HepG2 (cell line): ENCODE measurements around the gene ASPHD1. TPM values are rescaled to one million over a fixed set of nuclear protein-coding genes. Genes with fewer than 3 reads are reported as not detected.

Source experiments
- ARNTL ChIP-seq: sonication (generic); formaldehyde crosslinking; IDR thresholded peaks from 2 replicates; pipeline ENCODE4 v1.4.0; 2020; ENCODE audit warnings: mild to moderate bottlenecking, missing genetic modification reagents
- BRCA1 ChIP-seq: sonication (generic); formaldehyde crosslinking; IDR thresholded peaks from 2 replicates; pipeline ENCODE4 v1.4.0; 2020; ENCODE audit warnings: missing genetic modification reagents
- HOXA3 ChIP-seq: sonication (generic); formaldehyde crosslinking; IDR thresholded peaks from 2 replicates; pipeline ENCODE4 v1.5.0; 2020; ENCODE audit warnings: missing genetic modification reagents
- IKZF4 ChIP-seq: sonication (generic); formaldehyde crosslinking; IDR thresholded peaks from 2 replicates; pipeline ENCODE4 v1.5.1; 2020; ENCODE audit warnings: borderline replicate concordance, mild to moderate bottlenecking, low read depth, missing genetic modification reagents; ENCODE audit errors: not compliant biosample characterization
- ISX ChIP-seq: sonication (generic); formaldehyde crosslinking; conservative IDR thresholded peaks from 2 replicates; pipeline ENCODE4 v1.5.0; 2020; ENCODE audit warnings: missing genetic modification reagents
- MAFK ChIP-seq, 2 experiments: IDR thresholded peaks in 1 of 2; conservative IDR thresholded peaks in 1 of 2; 2 replicates each; pipeline ENCODE4 v1.6.1; 2011; ENCODE audit warnings: improper control_type of control experiment in 2 of 2, low read length in 2 of 2
- MEIS2 ChIP-seq: sonication (generic); formaldehyde crosslinking; IDR thresholded peaks from 2 replicates; pipeline ENCODE4 v1.9.0; 2021; ENCODE audit warnings: mild to moderate bottlenecking, missing genetic modification reagents
- NR1H2 ChIP-seq: sonication (generic); formaldehyde crosslinking; IDR thresholded peaks from 2 replicates; pipeline ENCODE4 v1.8.1; 2022; ENCODE audit warnings: low read depth, missing genetic modification reagents, borderline replicate concordance
- PLRG1 ChIP-seq: fragments of 450-650 bp; conservative IDR thresholded peaks from 2 replicates; pipeline ENCODE4 v1.6.1; 2016
- ZNF329 ChIP-seq: sonication (generic); formaldehyde crosslinking; IDR thresholded peaks from 2 replicates; pipeline ENCODE4 v1.9.0; 2021; ENCODE audit warnings: low read depth, mild to moderate bottlenecking, missing genetic modification reagents
- ZNF383 ChIP-seq: sonication (generic); formaldehyde crosslinking; IDR thresholded peaks from 2 replicates; pipeline ENCODE4 v1.4.0; 2020; ENCODE audit warnings: missing genetic modification reagents, mild to moderate bottlenecking, borderline replicate concordance
- ZNF782 ChIP-seq: sonication (generic); formaldehyde crosslinking; IDR thresholded peaks from 2 replicates; pipeline ENCODE4 v1.4.0; 2020; ENCODE audit warnings: missing genetic modification reagents, mild to moderate bottlenecking, borderline replicate concordance
- polyA plus RNA-seq, 8 experiments: library from polyadenylated mRNA; depleted of rRNA in 3 of 8; stranded (reverse) in 7 of 8; unstranded in 1 of 8; fragments of >200 nt; fragmentation: Illumina TruSeq in 4 of 8; extraction: Trizol in 4 of 8; gene quantifications; 2 replicates each; pipeline versions ENCODE4 v1.2.1 to v1.2.3, GENCODE V29; 2011 to 2016; ENCODE audit warnings: low read depth in 4 of 8, missing spikeins in 1 of 8, mixed read lengths in 1 of 8; ENCODE audit not compliant: insufficient read depth in 1 of 8
- total RNA-seq, 5 experiments: library from RNA; depleted of rRNA; stranded (reverse); fragments of >200 nt; fragmentation: Illumina TruSeq; extraction: Trizol; gene quantifications; 2 replicates each; pipeline ENCODE4 v1.2.3, GENCODE V29; 2016; ENCODE audit warnings: low read depth in 1 of 5
- TF ChIP-seq, protein P1 (sequence below): sonication (generic); formaldehyde crosslinking; IDR thresholded peaks from 2 replicates; pipeline ENCODE4 v1.8.1; 2022; ENCODE audit warnings: mild to moderate bottlenecking, missing genetic modification reagents
- TF ChIP-seq, protein P2 (sequence below): sonication (generic); IDR thresholded peaks from 2 replicates; pipeline ENCODE4 v1.6.1; 2016; ENCODE audit warnings: low read depth, borderline replicate concordance
- TF ChIP-seq, protein P3 (sequence below): sonication (generic); formaldehyde crosslinking; IDR thresholded peaks from 2 replicates; pipeline ENCODE4 v1.8.0; 2022; ENCODE audit warnings: mild to moderate bottlenecking, missing genetic modification reagents
- TF ChIP-seq, protein P4 (sequence below): sonication (generic); formaldehyde crosslinking; IDR thresholded peaks from 2 replicates; pipeline ENCODE4 v1.5.0; 2020; ENCODE audit warnings: mild to moderate bottlenecking, missing genetic modification reagents
- TF ChIP-seq, protein P5 (sequence below): sonication (generic); formaldehyde crosslinking; IDR thresholded peaks from 2 replicates; pipeline ENCODE4 v1.4.0; 2020; ENCODE audit warnings: mild to moderate bottlenecking, missing genetic modification reagents
- TF ChIP-seq, protein P6 (sequence below): sonication (generic); formaldehyde crosslinking; IDR thresholded peaks from 2 replicates; pipeline ENCODE4 v1.4.0; 2020; ENCODE audit warnings: mild to moderate bottlenecking, missing genetic modification reagents
- TF ChIP-seq, protein P7 (sequence below): sonication (generic); formaldehyde crosslinking; IDR thresholded peaks from 2 replicates; pipeline ENCODE4 v1.5.0; 2020; ENCODE audit warnings: missing genetic modification reagents

The ASPHD1 gene
- total and polyA plus RNA-seq, 2 of the 13 experiments (the other 11 are each of a cell fraction or from before 2014, with no cell fraction given) = 13.1 to 19.7 TPM

DNA sequence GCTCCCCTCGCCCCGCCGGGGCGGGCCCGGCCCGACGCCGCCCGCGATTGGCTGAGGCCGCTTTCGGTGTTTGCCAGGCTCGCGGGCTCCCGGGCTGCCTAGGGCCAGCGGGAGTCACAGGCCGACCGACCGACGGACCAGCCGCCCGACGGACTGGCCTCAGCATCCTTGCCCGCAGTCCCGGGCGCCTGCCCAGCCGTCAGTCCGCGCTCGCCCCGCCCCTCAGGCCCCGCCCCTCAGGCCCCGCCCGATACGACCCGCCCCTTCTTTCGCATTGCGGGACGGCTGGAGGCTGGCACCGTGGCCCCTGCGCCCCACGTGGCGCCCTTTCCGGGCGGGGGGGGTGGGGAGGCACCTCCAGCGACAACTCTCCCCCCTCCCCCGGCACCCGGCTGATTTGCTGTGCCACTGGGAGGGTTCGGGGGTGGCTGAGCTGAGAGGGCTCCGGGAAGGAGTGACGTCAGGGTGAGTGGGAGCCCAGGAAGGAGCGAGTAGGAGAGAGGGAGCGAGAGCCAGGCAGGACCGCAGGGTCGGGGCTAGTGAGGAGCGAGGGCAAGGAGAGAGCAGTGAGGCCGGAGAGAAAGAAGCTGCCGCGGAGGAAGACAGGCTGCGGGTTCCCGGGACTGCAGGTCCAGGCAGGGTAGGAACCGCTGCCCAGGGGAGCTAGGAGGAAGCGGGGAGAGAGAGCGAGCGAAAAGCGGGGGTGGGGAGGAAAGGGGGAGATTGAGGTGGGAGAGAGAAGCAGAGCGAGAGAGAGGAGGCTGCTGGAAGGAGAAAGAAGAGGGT is at the start of gene ASPHD1 (continued):
- TF ChIP-seq, protein P1, sequence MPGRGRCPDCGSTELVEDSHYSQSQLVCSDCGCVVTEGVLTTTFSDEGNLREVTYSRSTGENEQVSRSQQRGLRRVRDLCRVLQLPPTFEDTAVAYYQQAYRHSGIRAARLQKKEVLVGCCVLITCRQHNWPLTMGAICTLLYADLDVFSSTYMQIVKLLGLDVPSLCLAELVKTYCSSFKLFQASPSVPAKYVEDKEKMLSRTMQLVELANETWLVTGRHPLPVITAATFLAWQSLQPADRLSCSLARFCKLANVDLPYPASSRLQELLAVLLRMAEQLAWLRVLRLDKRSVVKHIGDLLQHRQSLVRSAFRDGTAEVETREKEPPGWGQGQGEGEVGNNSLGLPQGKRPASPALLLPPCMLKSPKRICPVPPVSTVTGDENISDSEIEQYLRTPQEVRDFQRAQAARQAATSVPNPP (CRISPR knock-in tag) = peak; percentile 93; the same call in 1 of the 2 replicates
- TF ChIP-seq, protein P2, sequence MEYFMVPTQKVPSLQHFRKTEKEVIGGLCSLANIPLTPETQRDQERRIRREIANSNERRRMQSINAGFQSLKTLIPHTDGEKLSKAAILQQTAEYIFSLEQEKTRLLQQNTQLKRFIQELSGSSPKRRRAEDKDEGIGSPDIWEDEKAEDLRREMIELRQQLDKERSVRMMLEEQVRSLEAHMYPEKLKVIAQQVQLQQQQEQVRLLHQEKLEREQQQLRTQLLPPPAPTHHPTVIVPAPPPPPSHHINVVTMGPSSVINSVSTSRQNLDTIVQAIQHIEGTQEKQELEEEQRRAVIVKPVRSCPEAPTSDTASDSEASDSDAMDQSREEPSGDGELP = peak; percentile 64; the same call in 1 of the 2 replicates
- TF ChIP-seq, protein P3, sequence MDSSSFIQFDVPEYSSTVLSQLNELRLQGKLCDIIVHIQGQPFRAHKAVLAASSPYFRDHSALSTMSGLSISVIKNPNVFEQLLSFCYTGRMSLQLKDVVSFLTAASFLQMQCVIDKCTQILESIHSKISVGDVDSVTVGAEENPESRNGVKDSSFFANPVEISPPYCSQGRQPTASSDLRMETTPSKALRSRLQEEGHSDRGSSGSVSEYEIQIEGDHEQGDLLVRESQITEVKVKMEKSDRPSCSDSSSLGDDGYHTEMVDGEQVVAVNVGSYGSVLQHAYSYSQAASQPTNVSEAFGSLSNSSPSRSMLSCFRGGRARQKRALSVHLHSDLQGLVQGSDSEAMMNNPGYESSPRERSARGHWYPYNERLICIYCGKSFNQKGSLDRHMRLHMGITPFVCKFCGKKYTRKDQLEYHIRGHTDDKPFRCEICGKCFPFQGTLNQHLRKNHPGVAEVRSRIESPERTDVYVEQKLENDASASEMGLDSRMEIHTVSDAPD (CRISPR knock-in tag) = 0 out of 2 replicates have a peak, but pooled peaks have one; percentile 59
- TF ChIP-seq MAFK (conservative IDR thresholded peaks at IDR 0.05 in 1 of 2, IDR thresholded peaks at IDR 0.05 in 1 of 2; ENCODE audit: low read length in 2 of 2) (no peak), ZNF329 (CRISPR knock-in tag) (peak; percentile 85; the same call in 1 of the 2 replicates), HOXA3 (peak; percentile 65; the same call in 1 of the 2 replicates), ZNF383 (CRISPR knock-in tag) (peak; percentile 61; the same call in 1 of the 2 replicates), BRCA1 (CRISPR knock-in tag) (no peak), MEIS2 (CRISPR knock-in tag) (no peak; the same call in none of the 2 replicates), PLRG1 (no peak), ISX (CRISPR knock-in tag) (peak; percentile 99; the same call in 1 of the 2 replicates), NR1H2 (CRISPR knock-in tag) (0 out of 2 replicates have a peak, but pooled peaks have one; percentile 25), ARNTL (CRISPR knock-in tag) (peak; percentile 46; the same call in 1 of the 2 replicates), ZNF782 (CRISPR knock-in tag) (peak; percentile 71), IKZF4 (CRISPR knock-in tag) (peak; percentile 98)
- TF ChIP-seq, protein P4, sequence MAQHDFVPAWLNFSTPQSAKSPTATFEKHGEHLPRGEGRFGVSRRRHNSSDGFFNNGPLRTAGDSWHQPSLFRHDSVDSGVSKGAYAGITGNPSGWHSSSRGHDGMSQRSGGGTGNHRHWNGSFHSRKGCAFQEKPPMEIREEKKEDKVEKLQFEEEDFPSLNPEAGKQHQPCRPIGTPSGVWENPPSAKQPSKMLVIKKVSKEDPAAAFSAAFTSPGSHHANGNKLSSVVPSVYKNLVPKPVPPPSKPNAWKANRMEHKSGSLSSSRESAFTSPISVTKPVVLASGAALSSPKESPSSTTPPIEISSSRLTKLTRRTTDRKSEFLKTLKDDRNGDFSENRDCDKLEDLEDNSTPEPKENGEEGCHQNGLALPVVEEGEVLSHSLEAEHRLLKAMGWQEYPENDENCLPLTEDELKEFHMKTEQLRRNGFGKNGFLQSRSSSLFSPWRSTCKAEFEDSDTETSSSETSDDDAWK = no peak
- TF ChIP-seq, protein P5, sequence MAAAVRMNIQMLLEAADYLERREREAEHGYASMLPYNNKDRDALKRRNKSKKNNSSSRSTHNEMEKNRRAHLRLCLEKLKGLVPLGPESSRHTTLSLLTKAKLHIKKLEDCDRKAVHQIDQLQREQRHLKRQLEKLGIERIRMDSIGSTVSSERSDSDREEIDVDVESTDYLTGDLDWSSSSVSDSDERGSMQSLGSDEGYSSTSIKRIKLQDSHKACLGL (CRISPR knock-in tag) = peak; percentile 88
- TF ChIP-seq, protein P6, sequence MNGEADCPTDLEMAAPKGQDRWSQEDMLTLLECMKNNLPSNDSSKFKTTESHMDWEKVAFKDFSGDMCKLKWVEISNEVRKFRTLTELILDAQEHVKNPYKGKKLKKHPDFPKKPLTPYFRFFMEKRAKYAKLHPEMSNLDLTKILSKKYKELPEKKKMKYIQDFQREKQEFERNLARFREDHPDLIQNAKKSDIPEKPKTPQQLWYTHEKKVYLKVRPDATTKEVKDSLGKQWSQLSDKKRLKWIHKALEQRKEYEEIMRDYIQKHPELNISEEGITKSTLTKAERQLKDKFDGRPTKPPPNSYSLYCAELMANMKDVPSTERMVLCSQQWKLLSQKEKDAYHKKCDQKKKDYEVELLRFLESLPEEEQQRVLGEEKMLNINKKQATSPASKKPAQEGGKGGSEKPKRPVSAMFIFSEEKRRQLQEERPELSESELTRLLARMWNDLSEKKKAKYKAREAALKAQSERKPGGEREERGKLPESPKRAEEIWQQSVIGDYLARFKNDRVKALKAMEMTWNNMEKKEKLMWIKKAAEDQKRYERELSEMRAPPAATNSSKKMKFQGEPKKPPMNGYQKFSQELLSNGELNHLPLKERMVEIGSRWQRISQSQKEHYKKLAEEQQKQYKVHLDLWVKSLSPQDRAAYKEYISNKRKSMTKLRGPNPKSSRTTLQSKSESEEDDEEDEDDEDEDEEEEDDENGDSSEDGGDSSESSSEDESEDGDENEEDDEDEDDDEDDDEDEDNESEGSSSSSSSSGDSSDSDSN (CRISPR knock-in tag) = peak; percentile 69
- TF ChIP-seq, protein P7, sequence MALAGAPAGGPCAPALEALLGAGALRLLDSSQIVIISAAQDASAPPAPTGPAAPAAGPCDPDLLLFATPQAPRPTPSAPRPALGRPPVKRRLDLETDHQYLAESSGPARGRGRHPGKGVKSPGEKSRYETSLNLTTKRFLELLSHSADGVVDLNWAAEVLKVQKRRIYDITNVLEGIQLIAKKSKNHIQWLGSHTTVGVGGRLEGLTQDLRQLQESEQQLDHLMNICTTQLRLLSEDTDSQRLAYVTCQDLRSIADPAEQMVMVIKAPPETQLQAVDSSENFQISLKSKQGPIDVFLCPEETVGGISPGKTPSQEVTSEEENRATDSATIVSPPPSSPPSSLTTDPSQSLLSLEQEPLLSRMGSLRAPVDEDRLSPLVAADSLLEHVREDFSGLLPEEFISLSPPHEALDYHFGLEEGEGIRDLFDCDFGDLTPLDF = peak; percentile 86; the same call in 1 of the 2 replicates
